KMS-11 (cell line): ENCODE measurements around the gene TCF7L2.

Source experiments
- H2AFZ ChIP-seq: fragments of 200-600 bp; sonication (generic); 2 replicates; pipeline ENCODE4 v1.6.1; 2016; ENCODE audit warnings: antibody characterized with exemption, mixed run types, low read depth
- H3K27ac ChIP-seq: fragments of 200-600 bp; sonication (generic); 2 replicates; pipeline ENCODE4 v1.6.1; 2016; ENCODE audit warnings: mild to moderate bottlenecking, mixed run types
- H3K27me3 ChIP-seq: fragments of 200-600 bp; sonication (generic); 2 replicates; pipeline ENCODE4 v1.6.1; 2017; ENCODE audit warnings: mild to moderate bottlenecking, low read depth, mixed run types, moderate library complexity; ENCODE audit not compliant: insufficient read depth
- H3K36me3 ChIP-seq: fragments of 200-600 bp; sonication (generic); 2 replicates; pipeline ENCODE4 v1.6.1; 2017; ENCODE audit warnings: mild to moderate bottlenecking, mixed run types; ENCODE audit not compliant: insufficient read depth
- H3K4me1 ChIP-seq: fragments of 200-600 bp; sonication (generic); 2 replicates; pipeline ENCODE4 v1.6.1; 2016; ENCODE audit warnings: mild to moderate bottlenecking, low read depth, mixed run types; ENCODE audit not compliant: poor library complexity, severe bottlenecking
- H3K4me2 ChIP-seq: fragments of 200-600 bp; sonication (generic); 2 replicates; pipeline ENCODE4 v1.7.0; 2016; ENCODE audit warnings: mild to moderate bottlenecking, mixed run types
- H3K4me3 ChIP-seq: fragments of 200-600 bp; sonication (generic); IDR thresholded peaks from 2 replicates; pipeline ENCODE4 v1.6.1; 2017; ENCODE audit warnings: low read depth, low read length, mixed read lengths; ENCODE audit not compliant: insufficient read depth
- H3K79me2 ChIP-seq: fragments of 200-600 bp; sonication (generic); 2 replicates; pipeline ENCODE4 v1.6.1; 2016; ENCODE audit warnings: low read depth, mixed run types; ENCODE audit not compliant: insufficient read depth
- H3K9ac ChIP-seq: fragments of 200-600 bp; sonication (generic); 2 replicates; pipeline ENCODE4 v1.6.1; 2016; ENCODE audit warnings: mild to moderate bottlenecking, mixed run types
- H4K20me1 ChIP-seq: fragments of 200-600 bp; sonication (generic); 2 replicates; pipeline ENCODE4 v1.6.1; 2016; ENCODE audit warnings: mild to moderate bottlenecking, mixed run types; ENCODE audit not compliant: insufficient read depth
- CTCF ChIP-seq: fragments of 200-600 bp; sonication (generic); conservative IDR thresholded peaks from 2 replicates; pipeline ENCODE4 v1.6.1; 2017; ENCODE audit warnings: low read depth, mild to moderate bottlenecking, antibody characterized with exemption, low read length, moderate library complexity, mixed read lengths

TCF7L2 gene

DNA sequence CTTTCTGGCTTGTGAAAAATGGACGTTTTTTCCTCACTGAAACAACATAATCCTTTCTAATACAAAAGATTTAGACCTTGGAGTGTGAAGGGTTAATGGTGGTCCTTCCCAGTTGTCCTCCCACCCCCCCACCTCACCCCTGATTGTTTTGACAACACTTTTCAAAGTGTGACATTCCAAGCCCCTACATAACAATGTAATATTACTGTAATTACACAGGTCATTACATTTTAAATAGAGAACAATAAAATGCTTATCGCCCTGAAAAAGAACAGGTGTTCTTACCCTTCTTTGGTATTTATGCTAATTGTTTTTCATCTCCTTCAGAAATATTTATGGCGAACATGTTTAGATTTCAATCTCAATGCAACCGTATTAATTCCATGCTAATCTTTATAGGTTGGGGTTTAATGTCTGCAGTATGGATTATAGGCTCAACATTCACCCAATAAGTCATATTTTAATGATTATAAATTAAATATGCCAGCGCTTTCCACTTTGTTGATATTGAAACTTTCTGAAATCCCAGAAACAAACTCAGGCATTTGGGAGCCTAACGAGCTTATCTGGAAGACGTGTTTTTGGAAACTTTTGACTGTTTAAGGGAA, 5.0 kb downstream of the TCF7L2 start:
- Histone ChIP-seq H3K79me2 (no peaks in the 10 kb centered on the region), H3K9ac (no peak overlapping the region), H2AFZ (no peak overlapping the region), H3K4me3 (no peak overlapping the region), H3K4me1 (no peaks in the 10 kb centered on the region), H4K20me1 (no peaks in the 10 kb centered on the region), H3K36me3 (no peaks in the 10 kb centered on the region), H3K4me2 (no peak overlapping the region), H3K27me3 (no peaks in the 10 kb centered on the region), H3K27ac (no peak overlapping the region)
- TF ChIP-seq CTCF, result no peak

DNA sequence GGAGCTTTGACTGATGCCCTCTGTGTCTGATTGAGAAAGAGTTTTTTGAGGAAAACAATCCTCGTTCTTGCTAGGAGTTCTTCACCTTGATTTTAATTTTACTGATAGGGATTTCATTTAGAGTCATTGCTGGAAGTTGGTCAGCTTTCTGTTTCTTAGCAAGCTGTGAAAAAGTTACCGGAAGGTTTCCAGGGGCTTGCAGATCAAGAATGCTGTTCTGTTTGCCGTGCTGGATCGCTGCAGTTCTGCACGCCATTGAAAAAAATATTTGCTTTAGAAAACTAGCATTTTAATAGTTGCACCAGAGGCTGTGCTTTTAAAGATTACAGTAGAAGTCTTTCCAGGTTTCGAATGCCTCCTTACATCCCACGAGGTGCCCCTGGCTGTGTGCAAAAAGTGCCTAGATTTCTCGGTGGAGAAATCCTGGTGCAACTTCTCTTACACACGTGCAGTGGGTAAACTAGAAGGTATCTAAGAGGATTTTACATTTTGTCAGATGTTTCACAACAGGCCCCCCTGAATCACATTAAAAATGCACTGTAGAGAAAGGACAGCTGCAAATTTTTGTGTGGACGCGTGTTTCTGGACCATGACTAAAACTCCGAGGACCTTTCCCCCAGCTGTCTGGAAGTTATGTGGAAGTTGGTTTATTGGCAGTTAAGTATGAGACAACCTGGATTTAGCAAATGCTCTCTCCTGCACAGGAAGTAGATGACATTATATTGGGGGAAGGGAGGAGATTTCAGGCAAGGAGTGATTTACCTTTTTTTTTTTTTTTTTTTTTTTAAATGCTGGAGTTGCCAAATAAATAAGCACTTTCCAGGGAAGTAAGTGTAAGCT, 5.8 kb downstream of the TCF7L2 start:
- Histone ChIP-seq H3K4me2 (no peak overlapping the region), H2AFZ (no peak overlapping the region), H3K27ac (no peak overlapping the region), H3K36me3 (no peaks in the 10 kb centered on the region), H3K27me3 (no peaks in the 10 kb centered on the region), H3K79me2 (no peaks in the 10 kb centered on the region), H3K4me1 (no peaks in the 10 kb centered on the region), H3K9ac (no peak overlapping the region), H4K20me1 (no peaks in the 10 kb centered on the region), H3K4me3 (no peak overlapping the region)
- TF ChIP-seq CTCF, result no peak

- Histone ChIP-seq H3K4me3 (no peak overlapping the region), H3K9ac (no peak overlapping the region), H3K79me2 (no peaks in the 10 kb centered on the region), H3K27me3 (no peaks in the 10 kb centered on the region), H3K36me3 (no peaks in the 10 kb centered on the region), H3K4me1 (no peaks in the 10 kb centered on the region), H2AFZ (no peak overlapping the region), H3K27ac (no peak overlapping the region), H3K4me2 (no peak overlapping the region), H4K20me1 (no peaks in the 10 kb centered on the region)
- no peak for TF ChIP-seq CTCF
These were observed 6.7 kb downstream of the TCF7L2 start for GRCh38 chr10:112956631-112957350.

DNA sequence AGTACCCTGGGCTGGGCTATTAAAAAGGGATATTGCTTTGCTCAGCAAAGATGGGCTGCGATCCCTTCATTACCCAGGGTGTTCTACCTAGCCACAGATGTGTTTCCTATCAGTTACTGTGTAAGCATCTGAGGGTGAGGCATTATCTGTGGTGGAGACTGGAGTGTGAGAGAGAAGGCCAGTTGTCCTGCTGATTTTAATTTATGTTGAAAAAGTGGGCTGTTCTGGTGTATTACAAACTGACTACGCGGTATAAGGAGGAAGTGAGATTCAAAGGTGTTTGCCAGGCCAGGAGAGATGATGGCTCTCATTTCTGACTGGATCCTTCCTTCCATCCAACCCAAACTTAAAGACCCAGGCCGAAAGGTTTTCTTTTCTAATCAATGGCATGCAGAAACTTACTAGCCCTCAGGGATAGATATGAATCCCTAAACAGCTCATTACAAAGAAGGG, 7.6 kb downstream of the TCF7L2 start:
- Histone ChIP-seq H3K27me3 (no peaks in the 10 kb centered on the region), H3K4me2 (no peak overlapping the region), H3K9ac (no peak overlapping the region), H3K79me2 (no peaks in the 10 kb centered on the region), H3K36me3 (no peaks in the 10 kb centered on the region), H3K27ac (no peak overlapping the region), H3K4me1 (no peaks in the 10 kb centered on the region), H3K4me3 (no peak overlapping the region), H4K20me1 (no peaks in the 10 kb centered on the region), H2AFZ (no peak overlapping the region)
- TF ChIP-seq CTCF, result no peak
